Gastrocnemius medialis (tissue), 4 donors: Measurements from ENCODE around the gene ANXA3. TPM values are rescaled to one million over a fixed set of nuclear protein-coding genes. Genes with fewer than 3 reads are reported as not detected.
A peak's percentile ranks its signal among the peaks of the same experiment; 100 is the strongest.
"Not testable (repeated sequence)": the region's sequence is repeated elsewhere in the genome, so short reads cannot be mapped to it uniquely, and the experiment has no call there.

Experiments used
- ATAC-seq, 2 donors: fragments of 150-250 bp; one replicate each; pipeline ENCODE4 v1.9.1; 2016
- DNase-seq, 2 donors: peaks; one replicate each; pipeline ENCODE4 v3.0.0-alpha.2; 2019
- H3K27ac ChIP-seq, 4 donors: fragments of 200-600 bp; sonication (generic); 1 replicate in 1 of 4; 2 replicates in 3 of 4; pipeline ENCODE4 v1.5.1; 2016 to 2018; ENCODE audit warnings: mild to moderate bottlenecking in 2 of 4, moderate library complexity in 1 of 4
- H3K27me3 ChIP-seq, 3 donors: fragments of 200-600 bp; sonication (generic) in 2 of 3; 1 replicate in 1 of 3; 2 replicates in 2 of 3; pipeline versions ENCODE4 v1.5.1 to v1.6.0; 2016 to 2019; ENCODE audit warnings: mild to moderate bottlenecking in 1 of 3, moderate library complexity in 1 of 3
- H3K36me3 ChIP-seq, 2 donors: fragments of 200-600 bp; sonication (generic) in 1 of 2; one replicate each; pipeline ENCODE4 v1.5.1; 2017 to 2018
- H3K4me1 ChIP-seq, 2 donors: fragments of 200-600 bp; sonication (generic) in 1 of 2; one replicate each; pipeline ENCODE4 v1.5.1; 2016 to 2017; ENCODE audit warnings: mild to moderate bottlenecking in 2 of 2
- H3K4me3 ChIP-seq, 4 donors: fragments of 200-600 bp; sonication (generic) in 3 of 4; 1 replicate in 1 of 4; 2 replicates in 3 of 4; pipeline ENCODE4 v1.5.1; 2016 to 2019; ENCODE audit warnings: mild to moderate bottlenecking in 2 of 4
- H3K9me3 ChIP-seq, 3 donors: fragments of 200-600 bp; sonication (generic) in 2 of 3; 1 replicate in 1 of 3; 2 replicates in 2 of 3; pipeline ENCODE4 v1.5.1; 2016 to 2019
- CTCF ChIP-seq, 5 experiments: fragments of 450-650 bp in 3 of 5; fragments of 200-600 bp in 2 of 5; sonication (generic) in 2 of 5; IDR thresholded peaks in 4 of 5; conservative IDR thresholded peaks in 1 of 5; 1 replicate in 4 of 5; 2 replicates in 1 of 5; pipeline ENCODE4 v1.5.1; 2016 to 2019; ENCODE audit warnings: antibody characterized with exemption in 5 of 5, mild to moderate bottlenecking in 3 of 5, moderate library complexity in 3 of 5
- POLR2A ChIP-seq, 2 donors: fragments of 450-650 bp; IDR thresholded peaks; one replicate each; pipeline ENCODE4 v1.6.1; 2017; ENCODE audit warnings: antibody characterized with exemption in 2 of 2, mild to moderate bottlenecking in 2 of 2, moderate library complexity in 2 of 2
- in situ Hi-C, 4 donors: fragments of 200-750 bp; cut with MboI; loops; one replicate each; pipeline versions ENCODE4 v1.15.0 to v1.8.0; 2017; ENCODE audit warnings: low sequenced_read_pairs in 4 of 4
- intact Hi-C: fragments of 100-400 bp; cut with DNase I; formaldehyde crosslinking; loops from one replicate; pipeline ENCODE4 v1.15.1; 2023; ENCODE audit warnings: low total_unique reads
- total RNA-seq, 4 donors: library from RNA; depleted of rRNA; stranded (reverse); fragments of >200 nt; gene quantifications; one replicate each; pipeline versions ENCODE4 v1.1.0 to v1.2.3, GENCODE V29; 2016

The ANXA3 gene
- 10 to 100 TPM; 15.4 to 22.8 (median 17.7) TPM for total RNA-seq

- Histone ChIP-seq H3K9me3 (no peaks in the 10 kb centered on the region), H3K27ac (peak within 1 kb of the TSS; percentile 59 to 82 (median 78)), H3K36me3 (no peaks in the 10 kb centered on the region), H3K27me3 (peaks cover 0 to 10% (median 5%) of the 10 kb centered on the region in 3 donors), H3K4me3 (peak within 1 kb of the TSS; percentile 50 to 78 (median 56)), H3K4me1 (no peaks in the 10 kb centered on the region)
- ATAC-seq = peak; percentile 46 to 64
- TF ChIP-seq CTCF (IDR thresholded peaks at IDR 0.05 in 4 of 5, conservative IDR thresholded peaks at IDR 0.05 in 1 of 5) = no peak
- peak; percentile 33 to 64 for TF ChIP-seq POLR2A (IDR thresholded peaks at IDR 0.05)
- no peak for DNase-seq
- intact Hi-C loops (no loop called here), in situ Hi-C loops (no loop called here)
Measured at GRCh38 chr4:78551420-78552351, at the start of gene ANXA3. Gene ANXA3, plus strand, starts transcription at chr4:78551770. Its CDS starts 2,704 bp downstream, at chr4:78554474.

- H3K27ac ChIP-seq, DNase-seq, H3K36me3 ChIP-seq, H3K27me3 ChIP-seq, ATAC-seq, H3K9me3 ChIP-seq, H3K4me3 ChIP-seq, intact Hi-C loops, H3K4me1 ChIP-seq: not testable (repeated sequence)
- in situ Hi-C loops = loop anchor here in 1 of 4 donors (25.0 kb wide), 1 partner anchor 544 kb away; no protein-coding TSS in a partner anchor
Measured at GRCh38 chr4:78506260-78506659, 45.3 kb upstream of the ANXA3 start.

GRCh38 chr4:78509043-78509442 is 42.5 kb upstream of the ANXA3 start:
- TF ChIP-seq CTCF (IDR thresholded peaks at IDR 0.05 in 4 of 5, conservative IDR thresholded peaks at IDR 0.05 in 1 of 5) = no peak
- no peak for TF ChIP-seq POLR2A (IDR thresholded peaks at IDR 0.05)
- no peaks in the 10 kb centered on the region for H3K9me3 ChIP-seq

GRCh38 chr4:78510108-78510507 is 41.5 kb upstream of the ANXA3 start:
- Histone ChIP-seq H3K27me3 (no peaks in the 10 kb centered on the region), H3K36me3 (peaks cover 0 to 7% of the 10 kb centered on the region in 2 donors), H3K27ac (no peak overlapping the region), H3K4me3 (no peak overlapping the region), H3K4me1 (no peaks in the 10 kb centered on the region), H3K9me3 (no peaks in the 10 kb centered on the region)
- no peak for DNase-seq
- intact Hi-C loops = no loop called here
- ATAC-seq = no peak
- in situ Hi-C loops = loop anchor here in 3 of 4 donors (10.0 to 25.0 kb wide), 2 partner anchors 548 to 555 kb away; no protein-coding TSS in a partner anchor
- TF ChIP-seq POLR2A (IDR thresholded peaks at IDR 0.05) = no peak
- TF ChIP-seq CTCF (IDR thresholded peaks at IDR 0.05 in 4 of 5, conservative IDR thresholded peaks at IDR 0.05 in 1 of 5) = no peak

More at GRCh38 chr4:78509043-78509442, 42.5 kb upstream of the ANXA3 start:
- Histone ChIP-seq H3K36me3 (peaks cover 0 to 7% of the 10 kb centered on the region in 2 donors), H3K4me3 (no peak overlapping the region), H3K27me3 (no peaks in the 10 kb centered on the region), H3K27ac (no peak overlapping the region), H3K4me1 (no peaks in the 10 kb centered on the region)
- in situ Hi-C loops = loop anchor here in 1 of 4 donors (25.0 kb wide), 1 partner anchor 547 kb away; no protein-coding TSS in a partner anchor
- DNase-seq (no peak), ATAC-seq (no peak)
- intact Hi-C loops = no loop called here

- Histone ChIP-seq H3K27me3 (no peaks in the 10 kb centered on the region), H3K4me3 (no peak overlapping the region), H3K9me3 (no peaks in the 10 kb centered on the region), H3K36me3 (peaks cover 0 to 7% of the 10 kb centered on the region in 2 donors), H3K27ac (no peak overlapping the region), H3K4me1 (no peaks in the 10 kb centered on the region)
- no peak for ATAC-seq
- intact Hi-C loops (no loop called here), in situ Hi-C loops (loop anchor here in 3 of 4 donors (10.0 to 25.0 kb wide), 2 partner anchors 548 to 556 kb away; no protein-coding TSS in a partner anchor)
- DNase-seq = no peak
- TF ChIP-seq POLR2A (IDR thresholded peaks at IDR 0.05) (no peak), CTCF (IDR thresholded peaks at IDR 0.05 in 4 of 5, conservative IDR thresholded peaks at IDR 0.05 in 1 of 5) (no peak)
Measured at GRCh38 chr4:78510681-78511080, 40.9 kb upstream of the ANXA3 start.
